Fibroblast of mammary gland (primary cell): Measurements from ENCODE around the gene CSTPP1.
A peak's percentile ranks its signal among the peaks of the same experiment; 100 is the strongest.

ENCODE experiments used
- DNase-seq: peaks from one replicate; pipeline ENCODE4 v3.0.0-alpha.2; 2010; ENCODE audit warnings: low read depth
- H3K4me3 ChIP-seq: 2 replicates; pipeline ENCODE4 v1.5.1; 2011; ENCODE audit warnings: low read depth, mild to moderate bottlenecking, low read length, moderate library complexity; ENCODE audit not compliant: control insufficient read depth
- CTCF ChIP-seq: conservative IDR thresholded peaks from 2 replicates; pipeline ENCODE4 v1.5.1; 2011; ENCODE audit warnings: low read depth, low read length, inconsistent platforms; ENCODE audit not compliant: control insufficient read depth, insufficient read depth

The CSTPP1 gene

GRCh38 chr11:46942172-46942571 is 5.6 kb downstream of the CSTPP1 start:
- no peak for TF ChIP-seq CTCF
- H3K4me3 ChIP-seq = no peak overlapping the region

GRCh38 chr11:46944356-46945075 is 8.0 kb downstream of the CSTPP1 start:
- no peak for TF ChIP-seq CTCF
- no peak for DNase-seq
- no peak overlapping the region for H3K4me3 ChIP-seq

More at GRCh38 chr11:46942172-46942571, 5.6 kb downstream of the CSTPP1 start:
- no peak for DNase-seq

- no peak for TF ChIP-seq CTCF
- no peak overlapping the region for H3K4me3 ChIP-seq
- DNase-seq = no peak
Measured at GRCh38 chr11:46947399-46948077, 11.0 kb downstream of the CSTPP1 start.

- TF ChIP-seq CTCF = no peak
- no peak overlapping the region for H3K4me3 ChIP-seq
- peak; percentile 75 for DNase-seq
Measured at GRCh38 chr11:46948378-46949131, 12.0 kb downstream of the CSTPP1 start.

- no peak overlapping the region for H3K4me3 ChIP-seq
- TF ChIP-seq CTCF = no peak
- DNase-seq = no peak
Measured at GRCh38 chr11:46949297-46949696, 12.7 kb downstream of the CSTPP1 start.

- DNase-seq = no peak
- H3K4me3 ChIP-seq = no peak overlapping the region
- no peak for TF ChIP-seq CTCF
Measured at GRCh38 chr11:46951864-46952263, 15.3 kb downstream of the CSTPP1 start.
